ENCODE data around the gene PROK1.

The PROK1 gene

DNA sequence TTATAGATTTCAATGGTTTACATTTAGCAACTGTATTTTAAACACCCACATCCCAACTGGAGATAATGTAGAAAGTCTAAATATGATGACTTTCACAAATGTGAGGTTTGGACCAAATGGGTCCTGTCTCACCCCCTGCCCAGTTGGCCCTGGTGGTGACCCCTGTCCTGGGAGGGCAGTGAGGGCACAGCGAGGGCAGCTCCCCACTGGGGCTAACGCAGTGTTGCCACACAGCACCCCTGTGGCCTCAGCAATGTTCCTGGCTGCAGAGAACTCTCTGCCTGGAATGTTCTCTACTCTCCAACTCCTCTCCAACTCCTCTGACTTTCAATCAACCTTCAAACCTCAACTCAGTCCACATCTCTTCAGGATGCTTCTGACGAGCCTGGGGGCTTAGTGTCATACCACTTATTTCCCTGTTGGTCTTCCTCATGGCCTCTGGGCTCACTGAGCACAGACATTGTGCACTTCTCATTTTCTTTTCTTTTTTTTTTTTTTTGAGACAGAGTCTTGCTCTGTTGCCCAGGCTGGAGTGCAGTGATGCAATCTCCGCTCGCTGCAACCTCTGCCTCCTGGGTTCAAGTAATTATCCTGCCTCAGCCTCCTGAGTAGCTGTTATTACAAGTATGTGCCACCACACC is 42.2 kb downstream of the PROK1 start:
- no peak for FAIRE-seq
- no peak for TF ChIP-seq TAF1 (IDR thresholded peaks at IDR 0.05; ENCODE audit: borderline replicate concordance, low read depth, low read length)
- TF ChIP-seq POLR2AphosphoS5 (IDR thresholded peaks at IDR 0.05; ENCODE audit: low read depth, low read length): no peak
- TF ChIP-seq POLR2A (IDR thresholded peaks at IDR 0.05; ENCODE audit: low read depth, low read length): no peak
- DNase-seq (ENCODE audit: insufficient read length): no peak

DNA sequence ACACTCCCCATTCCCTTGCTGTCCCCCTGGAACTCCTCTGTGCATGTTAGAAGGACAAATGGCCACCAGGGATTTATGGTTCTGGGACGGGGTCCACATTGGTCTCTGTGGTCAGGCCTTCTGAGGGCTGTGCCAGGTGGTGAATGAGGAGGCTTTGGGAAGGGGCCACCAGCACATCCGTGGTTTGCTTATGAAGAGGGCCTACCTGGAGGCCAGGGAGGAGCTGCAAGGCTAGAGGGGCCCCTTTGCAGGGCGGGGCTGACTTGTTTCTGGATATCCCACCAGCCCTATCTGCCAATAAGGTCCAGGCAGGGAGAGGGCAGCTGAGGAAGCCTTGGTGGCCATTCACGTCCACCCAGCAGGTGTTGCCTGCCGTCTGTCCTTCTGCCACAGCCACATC is 43.1 kb downstream of the PROK1 start:
- no peak for DNase-seq (ENCODE audit: insufficient read length)
- no peak for FAIRE-seq
- TF ChIP-seq TAF1 (IDR thresholded peaks at IDR 0.05; ENCODE audit: borderline replicate concordance, low read depth, low read length) (no peak), POLR2A (IDR thresholded peaks at IDR 0.05; ENCODE audit: low read depth, low read length) (no peak), POLR2AphosphoS5 (IDR thresholded peaks at IDR 0.05; ENCODE audit: low read depth, low read length) (no peak)

DNA sequence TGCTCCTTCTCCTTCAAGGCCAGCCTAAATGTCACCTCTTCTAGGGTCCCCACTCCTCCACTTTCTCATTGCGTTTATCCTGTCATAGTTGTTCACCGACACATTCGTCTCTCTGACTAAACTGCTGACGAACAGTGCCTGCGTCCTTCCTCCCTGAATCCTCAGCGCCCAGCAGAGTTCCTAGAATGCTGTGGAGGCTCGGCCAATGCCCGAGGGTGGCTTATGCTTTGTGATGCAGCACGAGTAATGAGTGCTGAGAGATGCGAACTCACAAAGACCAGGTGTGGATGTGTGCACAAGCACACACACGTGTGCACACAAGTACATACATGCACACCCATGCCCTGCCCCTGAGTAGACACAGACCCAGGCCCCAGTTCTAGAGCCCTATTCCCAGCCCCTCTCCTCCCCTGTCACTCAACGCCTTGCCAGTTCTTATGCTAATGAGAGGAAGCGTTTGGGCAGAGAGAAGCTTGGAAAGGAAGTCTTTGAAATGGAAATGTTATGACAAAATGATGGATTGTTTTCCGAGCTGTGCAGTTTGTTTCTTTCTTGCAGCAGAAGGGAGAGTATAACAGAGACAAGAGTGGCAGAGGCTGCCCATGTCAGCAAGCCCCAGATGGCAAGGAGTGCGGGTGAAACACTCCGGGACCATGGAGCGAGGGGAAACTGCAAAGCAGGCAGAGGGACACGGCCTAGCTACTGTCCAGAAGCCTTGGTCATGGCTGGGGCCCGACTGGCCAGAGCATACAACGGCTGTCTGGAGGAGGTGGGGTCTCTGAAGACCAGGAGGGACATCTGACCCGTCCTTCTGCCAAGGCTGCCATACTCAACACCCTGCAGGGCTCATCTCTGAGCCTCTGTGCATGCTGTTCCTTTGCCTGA is 43.8 kb downstream of the PROK1 start:
- TF ChIP-seq POLR2AphosphoS5 (IDR thresholded peaks at IDR 0.05; ENCODE audit: low read depth, low read length) (no peak), TAF1 (IDR thresholded peaks at IDR 0.05; ENCODE audit: borderline replicate concordance, low read depth, low read length) (no peak), POLR2A (IDR thresholded peaks at IDR 0.05; ENCODE audit: low read depth, low read length) (no peak)
- DNase-seq (ENCODE audit: insufficient read length): no peak
- FAIRE-seq: no peak

DNA sequence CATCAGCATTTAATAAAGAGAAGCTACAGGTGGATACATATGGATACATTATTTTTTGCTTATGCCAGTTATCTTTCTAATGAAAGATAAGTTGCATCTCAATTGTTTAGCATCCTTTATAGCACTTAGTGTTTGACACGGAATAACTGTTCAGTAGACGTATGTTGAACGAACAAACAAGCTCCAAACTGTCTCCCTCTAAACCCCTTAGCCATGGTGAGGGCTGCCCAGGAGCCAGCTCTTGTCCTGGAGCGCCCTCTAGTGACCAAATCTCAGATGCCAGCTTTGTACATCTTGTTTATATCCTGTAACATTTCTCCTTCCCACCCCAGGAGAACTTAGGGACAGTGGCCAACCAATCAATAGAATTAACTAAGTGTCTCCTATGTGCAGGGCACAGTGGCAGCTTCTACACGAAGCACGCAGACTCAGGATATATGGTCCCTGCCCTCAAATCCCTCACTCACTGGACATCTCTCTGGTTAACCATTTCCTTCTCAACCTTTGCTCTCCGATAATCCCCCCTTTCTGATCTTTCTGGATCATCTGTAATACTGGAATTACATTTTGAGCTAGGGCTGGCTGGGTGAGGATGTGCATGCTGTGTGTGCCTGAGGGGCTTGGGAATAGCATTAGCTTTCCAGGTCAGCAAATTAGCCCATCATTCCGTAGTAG is 45.1 kb downstream of the PROK1 start:
- FAIRE-seq (peak; percentile 90), DNase-seq (ENCODE audit: insufficient read length) (peak; percentile 64)
- TF ChIP-seq TAF1 (IDR thresholded peaks at IDR 0.05; ENCODE audit: borderline replicate concordance, low read depth, low read length): no peak
- TF ChIP-seq POLR2AphosphoS5 (IDR thresholded peaks at IDR 0.05; ENCODE audit: low read depth, low read length): no peak
- TF ChIP-seq POLR2A (IDR thresholded peaks at IDR 0.05; ENCODE audit: low read depth, low read length): no peak

DNA sequence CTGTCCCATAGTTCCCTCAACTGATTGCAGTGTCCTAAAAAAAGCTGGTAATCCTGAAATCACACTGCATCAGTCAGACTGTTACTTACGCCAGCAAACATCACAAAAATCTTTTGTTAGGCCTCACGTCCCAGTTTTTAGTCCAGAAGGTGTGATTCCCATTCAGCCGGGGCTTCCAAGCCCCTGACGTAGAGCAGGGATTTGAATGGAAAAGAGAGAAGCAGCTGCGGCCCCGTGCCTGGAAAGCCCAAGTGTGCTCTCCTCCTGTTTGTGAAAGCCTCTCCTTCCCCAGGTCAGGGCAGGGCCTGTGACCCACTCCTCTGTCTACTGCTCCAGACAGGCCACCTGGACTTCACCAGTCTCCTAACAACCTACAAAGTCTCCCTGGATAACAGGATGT is 47.3 kb downstream of the PROK1 start:
- TF ChIP-seq POLR2AphosphoS5 (IDR thresholded peaks at IDR 0.05; ENCODE audit: low read depth, low read length): no peak
- no peak for TF ChIP-seq TAF1 (IDR thresholded peaks at IDR 0.05; ENCODE audit: borderline replicate concordance, low read depth, low read length)
- no peak for TF ChIP-seq POLR2A (IDR thresholded peaks at IDR 0.05; ENCODE audit: low read depth, low read length)
- DNase-seq (ENCODE audit: insufficient read length) (no peak), FAIRE-seq (no peak)

DNA sequence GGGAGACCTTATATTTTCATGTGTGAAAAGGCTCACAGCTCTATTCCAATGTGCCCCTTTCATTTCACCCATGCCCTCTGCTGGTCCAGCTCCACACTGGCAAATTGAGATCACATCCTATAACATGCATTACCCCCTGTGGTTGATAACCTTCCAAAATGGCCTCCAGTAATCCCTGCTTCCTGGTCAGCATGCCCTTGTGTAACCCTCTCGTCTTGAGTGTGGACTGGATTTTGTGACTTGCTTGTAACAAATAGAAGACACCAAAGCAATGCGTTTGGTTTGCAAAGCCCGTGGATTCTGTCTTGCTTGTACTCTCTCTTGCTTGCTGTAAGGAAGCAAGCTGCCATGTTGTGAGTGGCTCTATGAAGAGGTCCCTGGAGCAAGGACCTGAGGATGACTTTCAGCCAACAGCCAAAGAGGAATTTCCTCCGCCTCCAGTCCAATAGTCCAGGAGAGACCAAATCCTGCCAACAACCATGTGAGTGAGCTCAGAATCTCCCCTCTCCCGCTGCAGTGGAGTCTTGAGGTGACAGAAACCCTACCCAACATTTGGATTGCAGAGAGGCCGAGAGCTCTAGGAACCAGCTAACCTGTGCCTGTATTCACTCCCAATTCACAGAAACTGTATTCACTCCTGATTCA is 50.7 kb downstream of the PROK1 start:
- no peak for FAIRE-seq
- no peak for DNase-seq (ENCODE audit: insufficient read length)
- TF ChIP-seq POLR2AphosphoS5 (IDR thresholded peaks at IDR 0.05; ENCODE audit: low read depth, low read length) (no peak), POLR2A (IDR thresholded peaks at IDR 0.05; ENCODE audit: low read depth, low read length) (no peak), TAF1 (IDR thresholded peaks at IDR 0.05; ENCODE audit: borderline replicate concordance, low read depth, low read length) (no peak)

DNA sequence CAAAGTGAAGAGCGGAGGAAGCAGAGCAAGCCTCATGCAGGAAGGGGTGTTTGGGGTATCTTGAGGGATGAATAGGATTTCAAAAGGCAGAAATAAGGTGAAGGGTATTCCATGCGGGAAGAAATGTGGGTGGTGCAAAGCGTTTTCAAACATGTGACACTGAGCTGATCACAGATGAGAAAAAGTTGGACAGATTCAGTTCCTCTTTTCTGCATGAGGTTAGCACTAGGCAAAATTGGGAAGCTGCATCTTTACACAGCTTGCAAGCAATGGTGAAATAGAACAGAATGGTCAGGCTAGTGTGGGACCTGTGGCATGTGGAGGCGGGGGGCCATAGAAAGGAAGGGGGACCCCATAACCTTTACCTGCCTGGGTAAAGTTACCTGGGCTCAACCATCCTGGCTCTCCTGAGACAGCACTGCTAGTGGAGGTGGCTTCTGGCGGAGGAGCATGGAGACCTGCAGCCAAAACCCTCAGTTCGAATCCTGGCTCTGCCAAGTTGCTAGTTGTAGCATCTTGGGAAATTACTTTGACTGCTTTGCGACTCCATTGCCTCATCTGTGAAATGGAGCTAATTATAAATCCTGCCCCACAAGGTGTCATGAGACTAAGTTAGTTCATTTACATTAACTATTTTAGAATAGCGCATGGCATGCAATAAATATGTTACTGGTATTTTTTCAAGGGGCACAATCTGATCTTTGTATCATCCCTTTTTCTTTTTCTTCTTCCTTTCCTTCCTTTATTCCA is 51.6 kb downstream of the PROK1 start:
- FAIRE-seq (peak; percentile 75), DNase-seq (ENCODE audit: insufficient read length) (no peak)
- no peak for TF ChIP-seq POLR2AphosphoS5 (IDR thresholded peaks at IDR 0.05; ENCODE audit: low read depth, low read length)

DNA sequence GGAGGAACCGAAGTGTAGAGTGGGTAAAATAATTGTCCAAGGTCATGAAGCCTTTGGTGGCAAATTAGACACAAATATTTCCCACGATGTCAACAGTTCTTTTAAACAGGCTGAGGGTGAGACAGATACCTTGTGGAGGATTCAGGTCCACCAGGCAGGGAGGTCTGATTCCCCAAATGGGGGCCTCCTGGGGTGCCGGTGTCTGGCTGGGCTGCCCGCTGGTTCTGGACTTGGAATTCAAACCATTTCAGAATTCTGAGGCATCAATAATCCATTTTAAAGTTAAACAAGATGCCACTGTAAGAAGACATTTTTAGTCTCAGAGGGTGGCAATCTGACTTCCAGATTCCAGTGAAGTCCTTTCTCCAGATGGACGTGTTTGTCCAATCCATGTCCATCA is 52.5 kb downstream of the PROK1 start:
- no peak for TF ChIP-seq POLR2A (IDR thresholded peaks at IDR 0.05; ENCODE audit: low read depth, low read length)
- no peak for TF ChIP-seq POLR2AphosphoS5 (IDR thresholded peaks at IDR 0.05; ENCODE audit: low read depth, low read length)
- TF ChIP-seq TAF1 (IDR thresholded peaks at IDR 0.05; ENCODE audit: borderline replicate concordance, low read depth, low read length): no peak
- DNase-seq (ENCODE audit: insufficient read length) (no peak), FAIRE-seq (no peak)

DNA sequence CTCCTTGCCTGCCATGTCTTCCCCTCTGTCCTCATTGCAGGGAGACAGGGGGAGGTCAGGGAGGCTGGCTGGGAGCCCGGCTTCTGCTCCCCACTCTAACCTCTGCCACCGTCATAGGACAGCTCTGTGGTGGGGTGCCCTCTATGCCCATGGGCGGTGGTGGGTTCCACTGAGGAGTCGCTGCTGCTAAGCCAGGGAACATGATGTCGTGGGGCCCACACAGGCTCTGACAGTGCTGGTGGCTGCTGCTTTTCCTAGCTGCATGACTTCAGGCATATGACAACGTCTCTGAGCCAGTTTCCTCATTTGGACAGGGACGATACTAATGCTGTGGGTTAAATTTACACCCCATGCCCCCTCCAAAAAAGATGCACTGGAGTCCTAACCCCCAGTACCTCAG is 53.3 kb downstream of the PROK1 start:
- TF ChIP-seq TAF1 (IDR thresholded peaks at IDR 0.05; ENCODE audit: borderline replicate concordance, low read depth, low read length) (no peak), POLR2AphosphoS5 (IDR thresholded peaks at IDR 0.05; ENCODE audit: low read depth, low read length) (no peak), POLR2A (IDR thresholded peaks at IDR 0.05; ENCODE audit: low read depth, low read length) (no peak)
- DNase-seq (ENCODE audit: insufficient read length) (no peak), FAIRE-seq (no peak)

DNA sequence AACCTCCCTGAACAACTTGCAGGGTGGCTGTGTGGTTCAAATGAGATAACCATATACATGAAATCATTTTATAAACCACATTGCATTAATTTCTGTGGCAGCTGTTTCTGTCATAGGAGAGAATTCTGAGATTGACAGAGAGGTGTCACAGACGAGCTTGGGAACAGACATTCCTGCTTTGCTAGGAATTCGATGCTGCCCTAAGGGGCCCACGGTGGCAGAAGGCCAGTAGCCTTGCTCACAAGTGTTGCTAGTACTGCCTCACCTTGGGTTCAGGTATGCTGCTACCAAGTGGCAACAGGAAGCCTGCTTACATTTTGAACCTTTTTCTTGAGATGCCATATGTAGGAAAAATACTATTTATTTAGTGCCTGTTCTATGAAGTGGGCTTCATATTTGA is 54.6 kb downstream of the PROK1 start:
- FAIRE-seq (no peak), DNase-seq (ENCODE audit: insufficient read length) (no peak)
- TF ChIP-seq POLR2A (IDR thresholded peaks at IDR 0.05; ENCODE audit: low read depth, low read length) (no peak), TAF1 (IDR thresholded peaks at IDR 0.05; ENCODE audit: borderline replicate concordance, low read depth, low read length) (no peak), POLR2AphosphoS5 (IDR thresholded peaks at IDR 0.05; ENCODE audit: low read depth, low read length) (no peak)

DNA sequence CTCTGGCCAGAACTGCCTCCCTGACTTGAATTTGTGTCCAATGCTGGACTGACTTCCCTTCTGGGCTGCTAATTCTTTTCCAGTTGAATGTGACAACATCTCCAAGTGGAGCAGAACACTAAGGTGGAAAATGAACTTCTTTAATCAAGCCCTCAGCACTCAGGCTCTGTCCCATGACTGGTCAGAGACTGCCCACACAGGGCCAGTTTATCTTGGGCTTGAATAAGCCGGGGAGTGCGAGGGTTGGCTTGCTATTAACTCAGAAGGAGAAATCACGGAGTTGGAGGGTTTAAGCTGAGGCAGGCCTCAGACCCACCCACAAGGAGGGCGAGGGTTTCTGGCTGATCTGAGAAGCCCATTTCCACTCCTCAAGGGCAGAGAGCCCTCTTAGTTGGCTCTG is 55.6 kb downstream of the PROK1 start:
- DNase-seq (ENCODE audit: insufficient read length) (no peak), FAIRE-seq (no peak)
- TF ChIP-seq TAF1 (IDR thresholded peaks at IDR 0.05; ENCODE audit: borderline replicate concordance, low read depth, low read length) (no peak), POLR2A (IDR thresholded peaks at IDR 0.05; ENCODE audit: low read depth, low read length) (no peak), POLR2AphosphoS5 (IDR thresholded peaks at IDR 0.05; ENCODE audit: low read depth, low read length) (no peak)
